Fibroblast of the aortic adventitia (primary cell): ENCODE results near the gene PLCH1. TPM values are rescaled to one million over a fixed set of nuclear protein-coding genes. Genes with fewer than 3 reads are reported as not detected.

ENCODE experiments used
- DNase-seq: peaks from one replicate; pipeline ENCODE4 v3.0.0-alpha.2; 2010; ENCODE audit warnings: low read depth
- H3K4me3 ChIP-seq: 2 replicates; pipeline ENCODE4 v1.5.1; 2011; ENCODE audit warnings: low read depth, mild to moderate bottlenecking, control low read depth, low read length, moderate library complexity
- total RNA-seq: library from RNA; depleted of rRNA; stranded (reverse); fragments of >200 nt; gene quantifications from 2 replicates; pipeline ENCODE4 v1.2.3, GENCODE V29; 2012; ENCODE audit warnings: low replicate concordance
- TF ChIP-seq, protein P1 (sequence below): IDR thresholded peaks from 2 replicates; pipeline ENCODE4 v1.5.1; 2011; ENCODE audit warnings: mild to moderate bottlenecking, low read length, control low read depth, inconsistent platforms; ENCODE audit not compliant: insufficient read depth

Gene PLCH1
- total RNA-seq, 1 donor: 0.09 TPM

DNA sequence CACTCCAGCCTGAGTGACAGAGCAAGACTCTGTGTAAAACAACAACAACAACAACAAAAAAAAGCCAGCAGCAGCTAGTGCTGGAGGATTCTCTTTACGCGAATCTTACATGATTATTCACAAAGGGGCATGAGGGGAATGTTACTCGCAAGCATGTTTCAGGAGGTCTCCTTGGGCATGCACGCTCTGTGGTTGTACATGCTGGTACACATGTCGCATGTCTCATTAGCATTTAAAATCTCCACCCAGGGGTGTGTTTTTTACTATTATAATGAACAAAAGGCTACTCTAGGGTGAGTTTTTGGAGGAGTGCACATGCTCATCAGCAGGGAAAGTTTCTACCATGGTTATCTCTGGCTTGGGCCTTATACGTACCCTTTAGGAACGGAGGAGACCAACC is 12.7 kb upstream of the PLCH1 start:
- TF ChIP-seq, protein P1, sequence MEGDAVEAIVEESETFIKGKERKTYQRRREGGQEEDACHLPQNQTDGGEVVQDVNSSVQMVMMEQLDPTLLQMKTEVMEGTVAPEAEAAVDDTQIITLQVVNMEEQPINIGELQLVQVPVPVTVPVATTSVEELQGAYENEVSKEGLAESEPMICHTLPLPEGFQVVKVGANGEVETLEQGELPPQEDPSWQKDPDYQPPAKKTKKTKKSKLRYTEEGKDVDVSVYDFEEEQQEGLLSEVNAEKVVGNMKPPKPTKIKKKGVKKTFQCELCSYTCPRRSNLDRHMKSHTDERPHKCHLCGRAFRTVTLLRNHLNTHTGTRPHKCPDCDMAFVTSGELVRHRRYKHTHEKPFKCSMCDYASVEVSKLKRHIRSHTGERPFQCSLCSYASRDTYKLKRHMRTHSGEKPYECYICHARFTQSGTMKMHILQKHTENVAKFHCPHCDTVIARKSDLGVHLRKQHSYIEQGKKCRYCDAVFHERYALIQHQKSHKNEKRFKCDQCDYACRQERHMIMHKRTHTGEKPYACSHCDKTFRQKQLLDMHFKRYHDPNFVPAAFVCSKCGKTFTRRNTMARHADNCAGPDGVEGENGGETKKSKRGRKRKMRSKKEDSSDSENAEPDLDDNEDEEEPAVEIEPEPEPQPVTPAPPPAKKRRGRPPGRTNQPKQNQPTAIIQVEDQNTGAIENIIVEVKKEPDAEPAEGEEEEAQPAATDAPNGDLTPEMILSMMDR: no peak
- no peak overlapping the region for H3K4me3 ChIP-seq
- no peak for DNase-seq

DNA sequence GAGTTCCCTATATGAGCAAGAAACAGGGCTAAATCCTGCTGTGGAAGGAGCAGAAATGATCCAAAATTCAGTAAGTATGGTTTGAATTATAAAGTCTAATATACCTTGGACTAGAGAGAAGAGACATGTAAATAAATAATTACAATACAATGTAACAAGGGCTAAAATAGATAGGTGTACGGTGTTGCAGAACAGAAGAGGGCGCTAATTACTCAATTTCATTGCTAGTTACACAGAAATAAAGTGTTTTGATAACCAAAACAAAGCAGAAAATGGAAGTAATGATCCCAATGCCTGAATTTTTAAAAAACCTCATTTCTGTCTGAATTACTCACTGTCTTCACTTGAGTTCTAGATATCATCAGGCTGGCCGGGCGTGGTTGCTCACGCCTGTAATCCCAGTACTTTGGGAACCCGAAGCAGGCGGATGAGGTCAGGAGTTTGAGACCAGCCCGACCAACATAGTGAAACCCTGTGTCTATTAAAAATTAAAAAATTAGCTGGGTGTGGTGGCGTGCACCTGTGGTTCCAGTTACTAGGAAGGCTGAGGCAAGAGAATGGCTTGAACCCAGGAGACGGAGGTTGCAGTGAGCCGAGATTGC is 8.3 kb upstream of the PLCH1 start:
- peak; percentile 55 for DNase-seq
- TF ChIP-seq, protein P1: peak; percentile 51
- no peak overlapping the region for H3K4me3 ChIP-seq

DNA sequence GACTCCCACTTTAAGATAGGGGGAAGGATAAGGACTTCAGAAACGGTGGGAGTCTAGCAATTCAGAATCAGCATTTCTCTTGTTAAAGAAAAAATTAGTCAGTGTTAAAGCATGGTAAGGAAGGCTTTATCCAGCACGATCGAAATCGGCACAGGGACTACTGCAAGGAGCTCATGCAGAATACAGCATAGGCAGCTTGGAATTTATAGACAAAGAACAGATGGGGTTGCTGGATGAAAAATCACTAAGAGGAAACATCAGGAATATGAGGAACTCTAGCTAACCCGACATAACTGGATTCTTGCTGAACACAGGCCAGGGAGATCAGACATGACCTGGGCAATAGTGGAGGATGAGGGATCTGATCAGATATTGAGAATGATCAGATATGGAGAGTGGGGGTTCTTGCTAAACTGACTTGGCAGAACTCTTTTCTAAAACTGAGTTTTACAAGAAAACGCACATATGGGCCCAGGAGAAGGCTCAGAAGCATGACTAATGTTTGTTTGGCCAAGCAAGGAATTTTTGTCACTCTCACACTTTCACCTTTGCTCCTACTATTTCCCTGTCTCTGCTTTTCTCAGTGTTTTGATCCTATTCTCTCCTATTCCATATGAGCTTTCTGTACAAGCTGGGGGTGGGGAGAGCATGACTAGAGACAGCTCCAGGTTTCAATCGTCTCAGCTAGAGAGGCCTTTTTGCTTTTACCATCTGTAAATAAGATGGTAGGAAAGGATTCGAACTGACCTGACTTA is 3.9 kb upstream of the PLCH1 start:
- TF ChIP-seq, protein P1: no peak
- DNase-seq: no peak
- H3K4me3 ChIP-seq: no peak overlapping the region

DNA sequence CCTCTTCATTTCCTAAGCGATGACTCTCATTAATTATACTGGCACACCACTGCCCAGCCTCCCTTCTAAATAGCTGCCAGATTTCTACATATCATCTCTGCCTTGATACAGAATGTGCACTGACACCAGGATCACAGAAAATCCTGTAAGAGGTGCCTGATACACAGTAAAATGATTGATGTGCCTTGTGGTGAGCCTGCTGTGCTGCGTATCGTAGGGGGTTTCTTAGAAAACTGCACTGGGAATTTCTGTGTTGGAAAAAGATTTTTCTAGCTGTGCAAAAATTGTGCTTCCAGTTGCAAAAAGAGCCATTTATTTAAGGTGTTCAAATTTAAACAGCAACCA is 3.0 kb upstream of the PLCH1 start:
- no peak for DNase-seq
- TF ChIP-seq, protein P1: no peak
- H3K4me3 ChIP-seq: no peak overlapping the region

DNA sequence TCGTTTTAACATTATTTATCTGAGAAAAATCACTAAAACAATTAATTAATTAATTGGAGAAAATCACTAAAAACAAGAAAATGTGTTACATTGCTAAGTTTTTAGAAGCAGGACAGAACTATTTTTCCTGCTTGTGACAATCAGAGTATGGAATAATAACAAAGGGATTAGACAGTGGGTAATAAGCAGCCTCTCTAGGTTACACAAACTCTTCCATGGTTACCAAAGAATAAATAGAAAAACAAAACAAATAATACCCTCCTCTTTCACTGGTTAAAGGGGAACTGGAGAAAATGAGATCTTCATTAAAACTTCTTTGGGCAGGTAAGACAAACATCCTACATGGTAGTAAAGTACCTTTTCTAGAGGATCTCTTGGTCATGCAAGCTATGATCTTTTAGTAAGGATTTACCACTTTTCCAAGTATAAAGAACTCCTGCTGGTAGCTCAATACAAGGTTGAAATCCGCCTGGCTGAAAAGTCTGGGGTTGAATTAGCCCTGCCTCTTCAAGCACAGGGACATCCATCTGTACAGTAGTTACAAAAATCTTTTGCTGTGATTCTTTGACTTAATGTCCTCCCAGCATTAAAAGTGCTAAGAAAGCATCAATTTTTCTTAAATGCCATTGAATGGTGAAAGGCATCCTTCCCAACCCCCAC is 2.5 kb upstream of the PLCH1 start:
- DNase-seq: no peak
- TF ChIP-seq, protein P1: no peak
- H3K4me3 ChIP-seq: no peak overlapping the region

DNA sequence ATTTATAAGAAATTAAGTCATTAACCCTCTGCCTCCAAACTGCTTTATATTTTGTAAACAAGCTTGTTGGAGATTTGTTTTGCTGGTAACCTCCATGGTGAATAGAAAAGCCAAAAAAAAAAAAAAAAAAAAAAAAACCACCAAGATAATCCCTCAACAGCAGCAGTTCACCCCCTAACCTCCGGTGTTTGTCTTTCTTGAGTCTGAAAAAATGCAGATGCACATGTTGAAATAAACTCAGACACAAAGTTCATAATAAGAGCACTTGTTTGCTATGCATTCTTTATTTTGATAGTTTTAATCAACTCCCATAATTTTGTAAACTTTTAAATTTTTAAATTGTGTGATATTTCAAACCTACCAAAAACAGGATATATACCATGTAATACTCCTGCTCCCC is 1.8 kb upstream of the PLCH1 start:
- TF ChIP-seq, protein P1: no peak
- no peak overlapping the region for H3K4me3 ChIP-seq
- no peak for DNase-seq
